Measurements from ENCODE around the gene EPS8.

DNA sequence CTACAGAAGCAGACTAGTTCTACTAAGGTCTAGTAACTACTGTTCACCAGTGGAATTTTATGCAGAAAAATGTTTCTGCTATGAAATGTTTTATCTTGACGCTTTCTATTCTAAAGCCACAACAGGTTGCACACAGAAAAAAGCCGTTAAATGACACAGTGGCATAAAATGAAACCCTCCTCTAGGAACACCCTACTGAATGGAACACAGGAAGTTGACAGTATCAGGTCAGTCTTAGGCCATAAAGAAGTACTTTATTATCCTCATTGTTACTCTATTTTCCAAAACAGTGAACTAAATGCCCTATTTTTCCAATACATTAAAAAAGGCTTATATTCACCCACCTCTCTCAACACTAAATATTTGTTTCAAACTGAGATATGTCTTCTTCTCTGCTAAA, 21.9 kb downstream of the EPS8 start:
- no peak for TF ChIP-seq POLR2A (IDR thresholded peaks at IDR 0.05)
- TF ChIP-seq, protein P1, sequence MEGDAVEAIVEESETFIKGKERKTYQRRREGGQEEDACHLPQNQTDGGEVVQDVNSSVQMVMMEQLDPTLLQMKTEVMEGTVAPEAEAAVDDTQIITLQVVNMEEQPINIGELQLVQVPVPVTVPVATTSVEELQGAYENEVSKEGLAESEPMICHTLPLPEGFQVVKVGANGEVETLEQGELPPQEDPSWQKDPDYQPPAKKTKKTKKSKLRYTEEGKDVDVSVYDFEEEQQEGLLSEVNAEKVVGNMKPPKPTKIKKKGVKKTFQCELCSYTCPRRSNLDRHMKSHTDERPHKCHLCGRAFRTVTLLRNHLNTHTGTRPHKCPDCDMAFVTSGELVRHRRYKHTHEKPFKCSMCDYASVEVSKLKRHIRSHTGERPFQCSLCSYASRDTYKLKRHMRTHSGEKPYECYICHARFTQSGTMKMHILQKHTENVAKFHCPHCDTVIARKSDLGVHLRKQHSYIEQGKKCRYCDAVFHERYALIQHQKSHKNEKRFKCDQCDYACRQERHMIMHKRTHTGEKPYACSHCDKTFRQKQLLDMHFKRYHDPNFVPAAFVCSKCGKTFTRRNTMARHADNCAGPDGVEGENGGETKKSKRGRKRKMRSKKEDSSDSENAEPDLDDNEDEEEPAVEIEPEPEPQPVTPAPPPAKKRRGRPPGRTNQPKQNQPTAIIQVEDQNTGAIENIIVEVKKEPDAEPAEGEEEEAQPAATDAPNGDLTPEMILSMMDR (IDR thresholded peaks at IDR 0.05), result no peak

Measured in stomach (tissue), 4 donors.